Endothelial cell (in vitro differentiated cells): ENCODE results near the gene MAD1L1. TPM values are rescaled to one million over a fixed set of nuclear protein-coding genes. Genes with fewer than 3 reads are reported as not detected.

Experiments
- DNase-seq: peaks from one replicate; pipeline ENCODE4 v3.0.0; 2021; ENCODE audit warnings: low spot score
- H3K27ac Mint-ChIP-seq: one replicate; pipeline ENCODE4 v1.8.0; 2021; ENCODE audit warnings: mixed read lengths, inconsistent platforms; ENCODE audit not compliant: unreplicated experiment
- H3K27me3 Mint-ChIP-seq: one replicate; pipeline ENCODE4 v1.8.0; 2021; ENCODE audit warnings: mild to moderate bottlenecking, moderate library complexity, mixed read lengths, inconsistent platforms; ENCODE audit not compliant: unreplicated experiment
- H3K36me3 Mint-ChIP-seq: one replicate; pipeline ENCODE4 v1.8.0; 2021; ENCODE audit warnings: mild to moderate bottlenecking, low read depth, mixed read lengths, inconsistent platforms; ENCODE audit not compliant: unreplicated experiment
- H3K4me1 Mint-ChIP-seq: one replicate; pipeline ENCODE4 v1.8.0; 2021; ENCODE audit warnings: mild to moderate bottlenecking, mixed read lengths, inconsistent platforms; ENCODE audit not compliant: unreplicated experiment
- H3K4me3 Mint-ChIP-seq: one replicate; pipeline ENCODE4 v1.8.0; 2021; ENCODE audit warnings: mild to moderate bottlenecking, mixed read lengths, inconsistent platforms; ENCODE audit not compliant: unreplicated experiment
- H3K9me3 Mint-ChIP-seq: one replicate; pipeline ENCODE4 v1.8.0; 2021; ENCODE audit warnings: mixed read lengths, inconsistent platforms; ENCODE audit not compliant: unreplicated experiment
- CTCF ChIP-seq: fragments of 200-600 bp; sonication (generic); IDR thresholded peaks from one replicate; pipeline ENCODE4 v1.5.0; 2021; ENCODE audit warnings: antibody characterized with exemption; ENCODE audit not compliant: unreplicated experiment
- total RNA-seq: library from RNA; stranded (reverse); fragmentation: NEBNext Ultra II Directional; extraction: Animal tissue kit (Norgen Biotek cat#: 25700); gene quantifications from one replicate; pipeline ENCODE4 v1.2.1, GENCODE V29; 2021; ENCODE audit not compliant: unreplicated experiment

The MAD1L1 gene
- total RNA-seq, 1 donor from 2014 or later, result 43.3 TPM

GRCh38 chr7:2180081-2180480 lies 52.7 kb downstream of the MAD1L1 start:
- Mint-ChIP-seq H3K27ac (no peak overlapping the region), H3K4me1 (peaks cover 22% of the 10 kb centered on the region), H3K4me3 (no peak overlapping the region), H3K36me3 (peaks cover under 1% of the 10 kb centered on the region), H3K27me3 (no peaks in the 10 kb centered on the region), H3K9me3 (no peaks in the 10 kb centered on the region)
- no peak for DNase-seq
- TF ChIP-seq CTCF, result no peak

- Mint-ChIP-seq H3K4me1 (peaks cover 26% of the 10 kb centered on the region), H3K27me3 (peaks cover 6% of the 10 kb centered on the region), H3K4me3 (no peak overlapping the region), H3K36me3 (peaks cover 21% of the 10 kb centered on the region), H3K9me3 (no peaks in the 10 kb centered on the region), H3K27ac (no peak overlapping the region)
- DNase-seq, result no peak
- TF ChIP-seq CTCF, result no peak
These were observed 57.2 kb downstream of the MAD1L1 start for GRCh38 chr7:2175514-2175913.

- no peak for TF ChIP-seq CTCF
- peaks cover 23% of the 10 kb centered on the region for H3K4me1 Mint-ChIP-seq
- H3K36me3 Mint-ChIP-seq, result peaks cover 25% of the 10 kb centered on the region
- no peak overlapping the region for H3K4me3 Mint-ChIP-seq
- DNase-seq, result no peak
- no peak overlapping the region for H3K27ac Mint-ChIP-seq
- peaks cover 6% of the 10 kb centered on the region for H3K27me3 Mint-ChIP-seq
- no peaks in the 10 kb centered on the region for H3K9me3 Mint-ChIP-seq
These were observed 57.7 kb downstream of the MAD1L1 start for GRCh38 chr7:2175091-2175490.

- H3K4me3 Mint-ChIP-seq, result peak overlapping the region; percentile 80
These were observed 59.4 kb downstream of the MAD1L1 start for GRCh38 chr7:2173189-2173827.

More at GRCh38 chr7:2173189-2173827, 59.4 kb downstream of the MAD1L1 start:
- H3K9me3 Mint-ChIP-seq, result no peaks in the 10 kb centered on the region
- peaks cover 22% of the 10 kb centered on the region for H3K4me1 Mint-ChIP-seq
- no peak overlapping the region for H3K27ac Mint-ChIP-seq
- peaks cover 12% of the 10 kb centered on the region for H3K27me3 Mint-ChIP-seq
- no peak for DNase-seq
- no peak for TF ChIP-seq CTCF
- H3K36me3 Mint-ChIP-seq, result peaks cover 31% of the 10 kb centered on the region
